ENCODE results near the gene UROC1.

Gene UROC1

GRCh38 chr3:126486360-126486847 is 31.2 kb downstream of the UROC1 start:
- TF ChIP-seq CTCF (IDR thresholded peaks at IDR 0.05; ENCODE audit: low read depth, low read length), result no peak
- H3K4me3 ChIP-seq (ENCODE audit: low read depth, low read length), result no peak overlapping the region

- TF ChIP-seq CTCF (IDR thresholded peaks at IDR 0.05; ENCODE audit: low read depth, low read length), result no peak
- H3K4me3 ChIP-seq (ENCODE audit: low read depth, low read length), result no peak overlapping the region
These were observed 31.6 kb downstream of the UROC1 start for GRCh38 chr3:126485956-126486355.

GRCh38 chr3:126485176-126485897 is 32.2 kb downstream of the UROC1 start:
- H3K4me3 ChIP-seq (ENCODE audit: low read depth, low read length), result no peak overlapping the region
- TF ChIP-seq CTCF (IDR thresholded peaks at IDR 0.05; ENCODE audit: low read depth, low read length), result no peak

GRCh38 chr3:126484662-126485061 is 32.9 kb downstream of the UROC1 start:
- TF ChIP-seq CTCF (IDR thresholded peaks at IDR 0.05; ENCODE audit: low read depth, low read length), result no peak
- H3K4me3 ChIP-seq (ENCODE audit: low read depth, low read length), result no peak overlapping the region

GRCh38 chr3:126484148-126484547 is 33.4 kb downstream of the UROC1 start:
- no peak overlapping the region for H3K4me3 ChIP-seq (ENCODE audit: low read depth, low read length)
- TF ChIP-seq CTCF (IDR thresholded peaks at IDR 0.05; ENCODE audit: low read depth, low read length), result no peak

GRCh38 chr3:126483321-126483761 is 34.2 kb downstream of the UROC1 start:
- TF ChIP-seq CTCF (IDR thresholded peaks at IDR 0.05; ENCODE audit: low read depth, low read length), result no peak
- H3K4me3 ChIP-seq (ENCODE audit: low read depth, low read length), result no peak overlapping the region

- TF ChIP-seq CTCF (IDR thresholded peaks at IDR 0.05; ENCODE audit: low read depth, low read length), result no peak
- no peak overlapping the region for H3K4me3 ChIP-seq (ENCODE audit: low read depth, low read length)
These were observed 34.9 kb downstream of the UROC1 start for GRCh38 chr3:126482503-126483255.
